Activated naive CD4-positive, alpha-beta T cell treated with anti-CD3 and anti-CD28 coated beads, Interleukin-2, amount 50 U/mL, for 24 hours (primary cell): ENCODE measurements around the gene CAMK1D.

Experiments used
- H3K27ac Mint-ChIP-seq: one replicate; pipeline ENCODE4 v1.8.0; 2021; ENCODE audit warnings: mild to moderate bottlenecking, mixed read lengths
- H3K27me3 Mint-ChIP-seq: one replicate; pipeline ENCODE4 v1.8.0; 2021; ENCODE audit warnings: mixed read lengths
- H3K36me3 Mint-ChIP-seq: one replicate; pipeline ENCODE4 v1.8.0; 2021; ENCODE audit warnings: mixed read lengths
- H3K4me1 Mint-ChIP-seq: one replicate; pipeline ENCODE4 v1.8.0; 2021; ENCODE audit warnings: mixed read lengths
- H3K4me3 Mint-ChIP-seq: one replicate; pipeline ENCODE4 v1.8.0; 2021; ENCODE audit warnings: mild to moderate bottlenecking, mixed read lengths
- H3K9me3 Mint-ChIP-seq: one replicate; pipeline ENCODE4 v1.8.0; 2021; ENCODE audit warnings: mixed read lengths

CAMK1D gene

GRCh38 chr10:12826800-12827372, 477.5 kb downstream of the CAMK1D start:
- Mint-ChIP-seq H3K36me3 (peaks cover 24% of the 10 kb centered on the region), H3K9me3 (no peaks in the 10 kb centered on the region), H3K27ac (no peak overlapping the region), H3K4me1 (no peaks in the 10 kb centered on the region), H3K27me3 (no peaks in the 10 kb centered on the region), H3K4me3 (no peak overlapping the region)

DNA sequence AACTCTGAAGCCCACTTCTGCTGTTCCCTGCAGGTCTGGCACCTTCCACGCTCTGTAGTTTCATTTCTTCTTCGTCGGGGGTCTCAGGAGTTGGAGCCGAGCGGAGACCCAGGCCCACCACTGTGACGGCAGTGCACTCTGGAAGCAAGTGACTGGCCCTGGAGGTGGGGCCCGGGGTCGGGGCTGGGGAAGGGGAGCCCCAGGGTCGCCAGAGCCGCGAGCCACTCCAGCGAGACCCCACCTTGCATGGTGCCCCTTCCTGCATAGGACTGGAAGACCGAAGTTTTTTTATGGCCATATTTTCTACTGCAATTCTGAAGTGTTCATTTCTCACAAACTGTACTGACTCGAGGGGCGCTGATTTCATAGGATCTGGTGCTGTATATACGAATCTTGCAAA, 479.4 kb downstream of the CAMK1D start:
- no peaks in the 10 kb centered on the region for H3K4me1 Mint-ChIP-seq
- H3K27me3 Mint-ChIP-seq: no peaks in the 10 kb centered on the region
- no peak overlapping the region for H3K27ac Mint-ChIP-seq
- peaks cover 22% of the 10 kb centered on the region for H3K36me3 Mint-ChIP-seq
- H3K9me3 Mint-ChIP-seq: no peaks in the 10 kb centered on the region
- H3K4me3 Mint-ChIP-seq: no peak overlapping the region

GRCh38 chr10:12829831-12830390, 480.6 kb downstream of the CAMK1D start:
- no peaks in the 10 kb centered on the region for H3K9me3 Mint-ChIP-seq
- H3K4me1 Mint-ChIP-seq: no peaks in the 10 kb centered on the region
- no peak overlapping the region for H3K4me3 Mint-ChIP-seq
- no peak overlapping the region for H3K27ac Mint-ChIP-seq
- H3K36me3 Mint-ChIP-seq: peaks cover 22% of the 10 kb centered on the region
- no peaks in the 10 kb centered on the region for H3K27me3 Mint-ChIP-seq

- no peaks in the 10 kb centered on the region for H3K9me3 Mint-ChIP-seq
- peaks cover 12% of the 10 kb centered on the region for H3K36me3 Mint-ChIP-seq
- H3K27me3 Mint-ChIP-seq: no peaks in the 10 kb centered on the region
- no peak overlapping the region for H3K27ac Mint-ChIP-seq
- no peaks in the 10 kb centered on the region for H3K4me1 Mint-ChIP-seq
- H3K4me3 Mint-ChIP-seq: no peak overlapping the region
Measured at GRCh38 chr10:12832096-12832495, 482.7 kb downstream of the CAMK1D start.

DNA sequence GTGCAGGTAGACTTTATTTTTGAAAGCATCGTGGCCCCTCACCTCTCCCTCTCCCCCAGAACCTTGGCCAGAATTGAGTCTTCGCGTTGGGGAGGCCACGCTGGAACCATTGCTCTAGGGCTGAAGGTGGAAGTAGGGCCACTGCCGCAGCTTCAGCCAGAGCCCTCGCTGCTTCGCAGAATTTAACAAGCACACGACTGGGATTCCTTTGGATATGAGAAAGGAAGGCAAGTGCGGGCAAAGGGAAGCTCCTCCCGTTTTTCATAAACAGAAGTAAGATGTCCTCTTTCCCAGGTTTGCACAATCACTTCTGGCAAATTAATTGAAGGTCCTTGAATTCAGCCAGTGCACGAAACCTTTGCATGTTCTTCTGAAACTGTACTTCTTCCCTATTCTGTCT, 484.1 kb downstream of the CAMK1D start:
- Mint-ChIP-seq H3K27ac (no peak overlapping the region), H3K4me3 (no peak overlapping the region)

DNA sequence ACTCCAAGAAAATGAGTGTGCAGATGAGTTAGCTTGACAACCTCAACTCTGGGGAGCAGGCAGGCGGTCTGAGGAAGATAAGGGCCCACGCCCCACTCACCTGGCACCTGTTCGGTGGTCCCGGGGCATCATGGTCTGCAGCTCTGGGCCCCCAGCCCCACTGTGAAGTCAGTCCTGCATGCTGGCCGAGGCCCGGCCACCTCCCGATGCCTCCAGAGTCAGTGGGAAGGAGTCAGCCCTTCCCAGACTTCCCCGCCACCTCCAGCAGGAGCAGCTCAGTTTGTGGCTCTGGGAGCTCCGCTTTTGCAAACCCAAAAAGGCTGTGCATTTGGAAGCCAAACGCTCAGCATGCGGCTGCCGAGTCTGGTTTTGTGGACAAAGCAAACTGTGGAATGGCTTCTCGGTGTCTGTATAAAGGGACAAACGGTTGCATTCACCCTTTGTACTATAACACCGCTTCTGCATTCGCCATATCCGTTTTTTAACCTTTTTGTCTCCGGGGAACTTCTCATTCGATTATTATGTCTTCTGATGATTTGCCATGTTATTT, 484.8 kb downstream of the CAMK1D start:
- no peak overlapping the region for H3K27ac Mint-ChIP-seq
- H3K27me3 Mint-ChIP-seq: no peaks in the 10 kb centered on the region
- no peak overlapping the region for H3K4me3 Mint-ChIP-seq
- no peaks in the 10 kb centered on the region for H3K4me1 Mint-ChIP-seq
- no peaks in the 10 kb centered on the region for H3K9me3 Mint-ChIP-seq
- peaks cover 6% of the 10 kb centered on the region for H3K36me3 Mint-ChIP-seq

More for the DNA sequence above, 484.1 kb downstream of the CAMK1D start:
- Mint-ChIP-seq H3K36me3 (peaks cover 10% of the 10 kb centered on the region), H3K9me3 (no peaks in the 10 kb centered on the region), H3K4me1 (no peaks in the 10 kb centered on the region), H3K27me3 (no peaks in the 10 kb centered on the region)

DNA sequence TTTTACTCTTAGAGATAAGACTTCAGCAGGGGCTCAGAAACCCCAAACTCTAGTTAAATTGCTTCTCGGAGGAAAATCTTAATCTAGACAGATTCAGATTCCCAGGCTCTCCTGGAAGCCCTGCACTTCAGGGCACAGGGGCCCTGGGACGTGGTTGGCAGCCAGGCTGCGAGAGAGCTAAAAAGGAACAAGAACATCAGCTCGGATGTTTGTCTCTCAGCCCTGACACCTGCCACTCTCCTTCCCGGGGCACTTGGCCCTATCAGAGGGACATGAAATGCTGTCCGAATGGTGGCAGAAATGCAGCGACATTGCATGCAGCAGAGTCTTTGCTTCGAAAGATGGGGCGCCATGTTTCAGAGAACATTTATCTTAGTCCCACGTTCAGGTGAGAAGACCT, 485.4 kb downstream of the CAMK1D start:
- H3K27ac Mint-ChIP-seq: no peak overlapping the region
- no peaks in the 10 kb centered on the region for H3K4me1 Mint-ChIP-seq
- peaks cover 6% of the 10 kb centered on the region for H3K36me3 Mint-ChIP-seq
- no peak overlapping the region for H3K4me3 Mint-ChIP-seq
- H3K27me3 Mint-ChIP-seq: no peaks in the 10 kb centered on the region
- no peaks in the 10 kb centered on the region for H3K9me3 Mint-ChIP-seq

DNA sequence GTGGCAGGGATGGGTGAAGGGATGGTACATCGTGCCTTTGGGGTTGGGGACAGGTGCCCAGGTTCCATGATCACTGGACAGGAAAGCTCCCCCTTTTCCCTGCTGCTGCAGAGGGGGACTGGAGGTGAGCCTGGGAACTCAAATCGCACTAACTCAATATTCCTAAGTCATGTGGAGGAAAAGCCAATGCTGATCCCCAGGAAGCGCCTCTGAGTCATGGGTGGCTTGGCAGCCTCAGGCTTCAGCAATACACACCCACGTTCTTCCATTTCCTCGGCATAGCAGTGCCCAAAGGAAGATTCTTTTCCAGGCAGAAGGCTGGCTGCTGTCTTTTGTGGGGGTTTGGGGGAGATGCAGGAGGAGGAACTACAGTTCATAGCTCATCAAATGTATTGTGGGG, 486.4 kb downstream of the CAMK1D start:
- peaks cover 1% of the 10 kb centered on the region for H3K27me3 Mint-ChIP-seq
- peaks cover 3% of the 10 kb centered on the region for H3K36me3 Mint-ChIP-seq
- H3K4me3 Mint-ChIP-seq: no peak overlapping the region
- no peak overlapping the region for H3K27ac Mint-ChIP-seq
- H3K9me3 Mint-ChIP-seq: no peaks in the 10 kb centered on the region
- H3K4me1 Mint-ChIP-seq: no peaks in the 10 kb centered on the region

GRCh38 chr10:12838366-12838765, 489.0 kb downstream of the CAMK1D start:
- H3K4me3 Mint-ChIP-seq: no peak overlapping the region
- no peak overlapping the region for H3K27ac Mint-ChIP-seq
- peaks cover 2% of the 10 kb centered on the region for H3K27me3 Mint-ChIP-seq
- no peaks in the 10 kb centered on the region for H3K9me3 Mint-ChIP-seq
- H3K36me3 Mint-ChIP-seq: no peaks in the 10 kb centered on the region
- H3K4me1 Mint-ChIP-seq: no peaks in the 10 kb centered on the region

DNA sequence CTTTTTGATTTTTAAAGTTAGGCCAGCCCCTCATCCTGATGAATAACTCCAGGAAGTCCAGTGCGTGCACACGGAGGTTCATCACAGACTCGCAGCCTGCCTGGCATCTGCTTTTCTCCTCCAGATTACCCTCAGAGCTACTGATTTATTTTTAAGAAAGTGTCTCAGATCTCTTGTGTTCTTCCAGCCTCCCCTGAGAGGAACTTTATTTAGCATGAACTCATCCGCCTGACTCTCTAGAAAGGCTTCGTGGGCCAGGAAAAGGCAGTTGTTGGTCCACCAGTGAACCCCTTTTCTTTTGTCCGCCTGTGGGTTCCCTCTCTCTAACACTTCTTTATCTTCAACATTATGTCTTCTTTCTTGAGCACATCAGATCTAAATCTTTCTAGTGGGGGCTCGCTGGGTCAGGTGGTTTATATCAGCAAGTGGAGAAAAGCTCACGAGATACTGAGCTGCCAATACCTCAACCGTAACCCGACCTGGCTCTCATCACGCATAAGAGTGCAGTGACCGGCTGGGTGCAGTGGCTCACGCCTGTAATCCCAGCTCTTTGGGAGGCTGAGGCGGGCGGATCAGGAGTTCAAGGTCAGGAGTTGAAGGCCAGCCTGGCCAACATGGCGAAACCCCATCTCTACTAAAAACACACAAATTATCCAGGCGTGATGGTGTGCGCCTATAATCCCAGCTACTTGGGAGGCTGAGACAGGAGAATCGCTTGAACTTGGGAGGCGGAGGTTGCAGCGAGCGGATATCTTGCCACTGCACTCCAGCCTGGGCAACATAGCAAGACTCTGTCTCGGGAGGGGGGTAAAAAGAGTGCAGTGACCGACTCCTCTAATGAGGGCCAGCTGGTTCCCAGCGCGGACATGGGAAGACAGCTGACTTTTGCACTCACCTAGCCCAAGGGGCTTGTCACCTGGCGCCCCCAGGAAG, 489.9 kb downstream of the CAMK1D start:
- Mint-ChIP-seq H3K27me3 (peaks cover 2% of the 10 kb centered on the region), H3K9me3 (no peaks in the 10 kb centered on the region), H3K4me1 (no peaks in the 10 kb centered on the region), H3K27ac (no peak overlapping the region), H3K4me3 (no peak overlapping the region), H3K36me3 (no peaks in the 10 kb centered on the region)

- H3K4me1 Mint-ChIP-seq: no peaks in the 10 kb centered on the region
- no peak overlapping the region for H3K27ac Mint-ChIP-seq
- no peak overlapping the region for H3K4me3 Mint-ChIP-seq
- H3K27me3 Mint-ChIP-seq: peaks cover 2% of the 10 kb centered on the region
- no peaks in the 10 kb centered on the region for H3K36me3 Mint-ChIP-seq
- no peaks in the 10 kb centered on the region for H3K9me3 Mint-ChIP-seq
Measured at GRCh38 chr10:12839941-12840611, 490.7 kb downstream of the CAMK1D start.

GRCh38 chr10:12841426-12841825, 492.1 kb downstream of the CAMK1D start:
- H3K4me1 Mint-ChIP-seq: no peaks in the 10 kb centered on the region
- H3K36me3 Mint-ChIP-seq: no peaks in the 10 kb centered on the region
- peaks cover 2% of the 10 kb centered on the region for H3K27me3 Mint-ChIP-seq
- H3K4me3 Mint-ChIP-seq: no peak overlapping the region
- H3K27ac Mint-ChIP-seq: no peak overlapping the region
- no peaks in the 10 kb centered on the region for H3K9me3 Mint-ChIP-seq

DNA sequence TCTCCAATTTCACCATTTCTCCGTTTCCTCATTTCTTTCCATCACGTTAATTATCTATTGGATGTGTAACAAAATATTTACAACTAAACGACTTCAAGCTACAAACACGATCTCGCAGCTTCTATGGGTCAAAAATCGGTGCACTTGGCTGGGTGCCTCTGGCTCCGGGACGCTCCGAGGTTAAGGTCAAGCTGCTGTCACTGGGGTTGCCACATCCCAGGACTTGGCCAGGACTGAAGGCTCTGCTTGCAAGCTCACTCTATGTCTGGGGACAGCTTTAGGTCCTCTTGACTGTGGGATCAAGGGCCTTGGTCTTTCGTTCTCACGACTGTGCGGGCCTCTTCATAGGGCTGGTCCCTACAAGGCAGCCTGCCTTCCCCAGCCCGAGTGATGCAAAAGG, 492.5 kb downstream of the CAMK1D start:
- H3K9me3 Mint-ChIP-seq: no peaks in the 10 kb centered on the region
- H3K27me3 Mint-ChIP-seq: peaks cover 2% of the 10 kb centered on the region
- no peaks in the 10 kb centered on the region for H3K4me1 Mint-ChIP-seq
- no peak overlapping the region for H3K4me3 Mint-ChIP-seq
- no peaks in the 10 kb centered on the region for H3K36me3 Mint-ChIP-seq
- no peak overlapping the region for H3K27ac Mint-ChIP-seq

DNA sequence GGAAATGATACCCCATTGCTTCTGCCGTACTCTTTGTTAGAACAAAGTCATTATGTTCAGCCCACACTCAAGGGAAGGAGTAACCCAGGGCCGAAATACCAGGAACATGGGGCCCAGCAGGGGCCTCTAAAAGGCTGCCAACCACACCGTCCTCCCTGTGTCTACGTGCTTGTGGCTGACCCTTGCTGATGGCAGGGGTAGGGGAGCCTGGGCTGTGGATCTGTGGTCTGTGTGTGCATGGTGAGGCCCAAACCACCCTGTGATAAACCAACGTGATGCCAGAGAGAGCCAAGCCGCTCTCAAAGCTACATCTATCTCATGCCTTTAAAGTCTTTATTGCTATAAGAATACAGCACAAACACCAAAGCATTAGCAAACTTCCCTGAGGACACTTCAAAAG, 493.0 kb downstream of the CAMK1D start:
- no peak overlapping the region for H3K27ac Mint-ChIP-seq
- no peaks in the 10 kb centered on the region for H3K36me3 Mint-ChIP-seq
- H3K4me1 Mint-ChIP-seq: no peaks in the 10 kb centered on the region
- peaks cover 5% of the 10 kb centered on the region for H3K27me3 Mint-ChIP-seq
- H3K9me3 Mint-ChIP-seq: no peaks in the 10 kb centered on the region
- no peak overlapping the region for H3K4me3 Mint-ChIP-seq

GRCh38 chr10:12843296-12843945, 494.1 kb downstream of the CAMK1D start:
- H3K9me3 Mint-ChIP-seq: no peaks in the 10 kb centered on the region
- H3K4me1 Mint-ChIP-seq: no peaks in the 10 kb centered on the region
- no peaks in the 10 kb centered on the region for H3K36me3 Mint-ChIP-seq
- H3K4me3 Mint-ChIP-seq: no peak overlapping the region
- no peak overlapping the region for H3K27ac Mint-ChIP-seq
- peaks cover 5% of the 10 kb centered on the region for H3K27me3 Mint-ChIP-seq
